ENCODE measurements around the gene KIAA1614. TPM values are rescaled to one million over a fixed set of nuclear protein-coding genes. Genes with fewer than 3 reads are reported as not detected.

Gene KIAA1614
- total and polyA plus RNA-seq, 10 of the 15 experiments (the other 5 are each of a cell fraction or from before 2014, with no cell fraction given): 0.03 to 1.0 (median 0.26) TPM; not detected in 1

DNA sequence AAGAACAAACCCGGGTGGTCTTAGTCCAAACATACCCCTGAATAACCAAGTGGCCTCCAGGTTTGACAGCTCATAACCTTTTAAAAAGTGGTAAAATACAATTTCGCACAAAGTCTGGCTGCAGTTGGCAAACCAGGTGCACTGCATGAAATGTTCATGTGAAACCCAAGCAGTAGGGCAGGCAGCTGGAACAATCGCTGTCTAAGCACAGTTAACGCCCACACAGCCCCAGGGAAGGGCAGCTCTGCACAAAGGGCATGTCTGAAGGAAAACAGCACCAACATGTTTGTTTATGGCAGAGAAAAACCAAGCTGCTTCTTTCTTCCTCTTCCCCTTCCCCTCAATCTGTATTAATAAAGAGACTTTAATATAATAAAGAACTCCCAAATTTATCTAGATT lies 49.5 kb downstream of the KIAA1614 start:
- no peak overlapping the region for H3K4me3 ChIP-seq
- no peak overlapping the region for H3K4me2 ChIP-seq (ENCODE audit: control insufficient read depth, insufficient read depth)
- CTCF ChIA-PET: interaction anchor here (1.0 to 1.4 kb wide), 4 partner anchors 10 to 180 kb away, joined by 3 to 4 read pairs (median 3); no protein-coding TSS in a partner anchor
- H3K27me3 ChIP-seq (replicated peaks in 1 of 2; ENCODE audit: control insufficient read depth in 2 of 2, insufficient read depth in 2 of 2, low read length in 1 of 2): no peaks in the 10 kb centered on the region
- intact Hi-C loops (cut with micrococcal nuclease; ENCODE audit: unreplicated experiment) (no loop called here), in situ Hi-C loops (cut with MboI) (no loop called here)
- DNase-seq (ENCODE audit: low read depth, low spot score) (no peak), FAIRE-seq (no peak), ATAC-seq (no peak)
- BruUV-seq (replicated peaks): no TSS peak
- WGBS (ENCODE audit: insufficient coverage, insufficient replicate concordance, low lambda C conversion rate, missing lambda C conversion rate): 95% methylated on average over 4 of the region's 4 CpGs
- TF ChIP-seq, protein P1, sequence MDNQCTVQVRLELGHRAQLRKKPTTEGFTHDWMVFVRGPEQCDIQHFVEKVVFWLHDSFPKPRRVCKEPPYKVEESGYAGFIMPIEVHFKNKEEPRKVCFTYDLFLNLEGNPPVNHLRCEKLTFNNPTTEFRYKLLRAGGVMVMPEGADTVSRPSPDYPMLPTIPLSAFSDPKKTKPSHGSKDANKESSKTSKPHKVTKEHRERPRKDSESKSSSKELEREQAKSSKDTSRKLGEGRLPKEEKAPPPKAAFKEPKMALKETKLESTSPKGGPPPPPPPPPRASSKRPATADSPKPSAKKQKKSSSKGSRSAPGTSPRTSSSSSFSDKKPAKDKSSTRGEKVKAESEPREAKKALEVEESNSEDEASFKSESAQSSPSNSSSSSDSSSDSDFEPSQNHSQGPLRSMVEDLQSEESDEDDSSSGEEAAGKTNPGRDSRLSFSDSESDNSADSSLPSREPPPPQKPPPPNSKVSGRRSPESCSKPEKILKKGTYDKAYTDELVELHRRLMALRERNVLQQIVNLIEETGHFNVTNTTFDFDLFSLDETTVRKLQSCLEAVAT (IDR thresholded peaks at IDR 0.05): no peak
- TF ChIP-seq NBN (IDR thresholded peaks at IDR 0.05): no peak
- no peak for TF ChIP-seq CHD4 (IDR thresholded peaks at IDR 0.05)
- TF ChIP-seq MTA2 (IDR thresholded peaks at IDR 0.05; ENCODE audit: low read depth): no peak
- TF ChIP-seq MEF2B (IDR thresholded peaks at IDR 0.05; ENCODE audit: partially characterized antibody, poor library complexity, severe bottlenecking): no peak
- no peak for TF ChIP-seq POLR2AphosphoS5 (IDR thresholded peaks at IDR 0.05; ENCODE audit: low read length)
- TF ChIP-seq, protein P2, sequence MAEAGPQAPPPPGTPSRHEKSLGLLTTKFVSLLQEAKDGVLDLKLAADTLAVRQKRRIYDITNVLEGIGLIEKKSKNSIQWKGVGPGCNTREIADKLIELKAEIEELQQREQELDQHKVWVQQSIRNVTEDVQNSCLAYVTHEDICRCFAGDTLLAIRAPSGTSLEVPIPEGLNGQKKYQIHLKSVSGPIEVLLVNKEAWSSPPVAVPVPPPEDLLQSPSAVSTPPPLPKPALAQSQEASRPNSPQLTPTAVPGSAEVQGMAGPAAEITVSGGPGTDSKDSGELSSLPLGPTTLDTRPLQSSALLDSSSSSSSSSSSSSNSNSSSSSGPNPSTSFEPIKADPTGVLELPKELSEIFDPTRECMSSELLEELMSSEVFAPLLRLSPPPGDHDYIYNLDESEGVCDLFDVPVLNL (IDR thresholded peaks at IDR 0.05; ENCODE audit: low read depth, low read length): no peak
- TF ChIP-seq SIN3A (IDR thresholded peaks at IDR 0.05; ENCODE audit: low read depth, low read length): no peak
- no peak for TF ChIP-seq NFYB (IDR thresholded peaks at IDR 0.05; ENCODE audit: insufficient read depth, low read depth, low read length)
- TF ChIP-seq EGR1 (IDR thresholded peaks at IDR 0.05; ENCODE audit: borderline replicate concordance in 1 of 2, low read depth in 2 of 2, low read length in 2 of 2): no peak
- TF ChIP-seq CREB1 (IDR thresholded peaks at IDR 0.05; ENCODE audit: low read depth): no peak
- no peaks in the 10 kb centered on the region for H4K20me1 ChIP-seq (ENCODE audit: control insufficient read depth, insufficient read depth)
- H3K9me3 ChIP-seq (replicated peaks; ENCODE audit: control insufficient read depth, insufficient read depth, low read length): no peaks in the 10 kb centered on the region; the same call in 2 of the 3 replicates
- RAD21 ChIA-PET (ENCODE audit: unreplicated experiment): interaction anchor here (1.0 kb wide), 1 partner anchor 79 kb away, joined by 5 read pairs; no protein-coding TSS in a partner anchor
- no peaks in the 10 kb centered on the region for H3K4me1 ChIP-seq (ENCODE audit: control insufficient read depth, insufficient read depth, low read length)
- POLR2A ChIA-PET: interaction anchor here (0.6 kb wide), 1 partner anchor 27 kb away, joined by 5 read pairs; no protein-coding TSS in a partner anchor
- SMC1A ChIA-PET (ENCODE audit: uncharacterized antibody, unreplicated experiment): interaction anchor here (0.6 to 2.5 kb wide), 7 partner anchors 15 to 179 kb away, joined by 3 to 8 read pairs (median 4); no protein-coding TSS in a partner anchor
- H3K36me3 ChIP-seq (ENCODE audit: control insufficient read depth in 2 of 2, insufficient read depth in 2 of 2, low read length in 1 of 2): peaks cover 2% of the 10 kb centered on the region in 2 experiments; a peak in 3 of 4 replicates
- H3K79me2 ChIP-seq (ENCODE audit: control insufficient read depth, insufficient read depth, low read length): no peaks in the 10 kb centered on the region
- no peak overlapping the region for H3K9ac ChIP-seq (ENCODE audit: control insufficient read depth, insufficient read depth, low read length)
- H3K27ac ChIP-seq (ENCODE audit: control insufficient read depth, insufficient read depth): no peak overlapping the region
- H2AFZ ChIP-seq (ENCODE audit: control insufficient read depth, low read depth, low read length): no peak overlapping the region

All from GM12878 (cell line).